Testis (tissue), 3 donors: ENCODE measurements around the gene ACSM2B. TPM values are rescaled to one million over a fixed set of nuclear protein-coding genes. Genes with fewer than 3 reads are reported as not detected.

Experiments used
- polyA plus RNA-seq: library from polyadenylated mRNA; stranded (reverse); fragments of 350-450 nt; fragmentation: Illumina TruSeq; extraction: RNeasy Lipid Tissue Mini Kit (QIAGEN cat#74804); gene quantifications from one replicate; pipeline ENCODE4 v1.2.3, GENCODE V29; 2014; ENCODE audit warnings: low read depth, low replicate concordance; ENCODE audit not compliant: insufficient read depth
- small RNA-seq, 2 donors: library from RNA; depleted of rRNA; stranded (forward); fragments of <200 nt; gene quantifications; one replicate each; pipeline ENCODE3, GENCODE V24; 2016
- total RNA-seq, 2 donors: library from RNA; depleted of rRNA; stranded (reverse); fragments of >200 nt; gene quantifications; one replicate each; pipeline ENCODE4 v1.2.3, GENCODE V29; 2016

The ACSM2B gene
- total and polyA plus RNA-seq, 3 donors from 2014 or later, result 0.37 to 0.94 (median 0.54) TPM

Small RNA genes within 50 kb of the gene (small RNA-seq; reads per million reads assigned to genes)
- 0 reads per million in 2 donors for gene AC141273.3

Other genes with a start within 250 kb of the ACSM2B start
- under 1 TPM; 0.31 to 0.56 TPM for gene GP2, start 248.9 kb downstream of the ACSM2B start, total RNA-seq
- gene GP2, start 248.9 kb downstream of the ACSM2B start, polyA plus RNA-seq, result 0.45 TPM
- gene UMOD, start 223.7 kb downstream of the ACSM2B start, total RNA-seq, result 1 to 10 TPM in 1 of 2 donors, under 1 TPM in 1; 0.43 to 3.8 TPM
- gene UMOD, start 223.7 kb downstream of the ACSM2B start, polyA plus RNA-seq, result 0.99 TPM
- 10 to 100 TPM in 1 of 2 donors, 1 to 10 TPM in 1; 5.8 to 10.1 TPM for gene PDILT, start 171.6 kb downstream of the ACSM2B start, total RNA-seq
- 26.8 TPM for gene PDILT, start 171.6 kb downstream of the ACSM2B start, polyA plus RNA-seq
- gene ACSM5, start 166.8 kb downstream of the ACSM2B start, total RNA-seq, result 1 to 10 TPM; 5.3 to 5.6 TPM
- 2.4 TPM for gene ACSM5, start 166.8 kb downstream of the ACSM2B start, polyA plus RNA-seq
- under 1 TPM in 1 of 2 donors, not detected in 1; 0.12 TPM for gene ACSM2A, start 124.8 kb downstream of the ACSM2B start, total RNA-seq
- 0.28 TPM for gene ACSM2A, start 124.8 kb downstream of the ACSM2B start, polyA plus RNA-seq
- 10 to 100 TPM in 1 of 2 donors, 1 to 10 TPM in 1; 8.7 to 10.4 TPM for gene ACSM1, start 121.3 kb upstream of the ACSM2B start, total RNA-seq
- gene ACSM1, start 121.3 kb upstream of the ACSM2B start, polyA plus RNA-seq, result 7.0 TPM
- 100 to 1,000 TPM; 100 to 111 TPM for gene THUMPD1, start 165.5 kb upstream of the ACSM2B start, total RNA-seq
- 35.0 TPM for gene THUMPD1, start 165.5 kb upstream of the ACSM2B start, polyA plus RNA-seq
- 100 to 1,000 TPM in 1 of 2 donors, 10 to 100 TPM in 1; 68.0 to 120 TPM for gene ACSM3, start 187.6 kb upstream of the ACSM2B start, total RNA-seq
- 41.1 TPM for gene ACSM3, start 187.6 kb upstream of the ACSM2B start, polyA plus RNA-seq
- 10 to 100 TPM; 66.5 to 71.1 TPM for gene ERI2, start 230.1 kb upstream of the ACSM2B start, total RNA-seq
- 42.9 TPM for gene ERI2, start 230.1 kb upstream of the ACSM2B start, polyA plus RNA-seq
- gene REXO5, start 230.2 kb upstream of the ACSM2B start, total RNA-seq, result 100 to 1,000 TPM; 228 to 234 TPM
- gene REXO5, start 230.2 kb upstream of the ACSM2B start, polyA plus RNA-seq, result 991 TPM